ENCODE results near the gene SLC25A13. TPM values are rescaled to one million over a fixed set of nuclear protein-coding genes. Genes with fewer than 3 reads are reported as not detected.

Gene SLC25A13
- total and polyA plus RNA-seq, 9 of the 15 experiments (the other 6 are each of a cell fraction or from before 2014, with no cell fraction given) = 21.4 to 80.2 (median 58.7) TPM

DNA sequence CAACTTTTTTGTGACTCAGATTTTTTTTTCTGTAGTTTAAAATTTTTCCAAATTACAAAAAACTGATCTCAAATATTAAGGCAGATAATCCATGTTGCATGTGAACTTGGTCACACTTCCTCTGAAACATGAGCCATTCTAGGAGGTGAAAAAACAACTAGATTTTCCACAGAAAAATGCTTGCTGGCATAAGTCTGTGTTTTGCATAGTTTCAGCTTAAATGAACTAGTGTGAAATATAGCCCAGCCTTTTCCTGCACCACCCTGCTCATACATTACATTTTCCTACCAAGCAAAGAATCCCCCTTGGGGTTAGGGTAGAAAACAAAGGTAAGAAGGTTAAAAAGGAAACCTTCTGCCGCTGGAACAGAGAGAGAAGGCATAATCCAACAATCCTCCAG lies 48.2 kb downstream of the SLC25A13 start:
- TF ChIP-seq, protein P1, sequence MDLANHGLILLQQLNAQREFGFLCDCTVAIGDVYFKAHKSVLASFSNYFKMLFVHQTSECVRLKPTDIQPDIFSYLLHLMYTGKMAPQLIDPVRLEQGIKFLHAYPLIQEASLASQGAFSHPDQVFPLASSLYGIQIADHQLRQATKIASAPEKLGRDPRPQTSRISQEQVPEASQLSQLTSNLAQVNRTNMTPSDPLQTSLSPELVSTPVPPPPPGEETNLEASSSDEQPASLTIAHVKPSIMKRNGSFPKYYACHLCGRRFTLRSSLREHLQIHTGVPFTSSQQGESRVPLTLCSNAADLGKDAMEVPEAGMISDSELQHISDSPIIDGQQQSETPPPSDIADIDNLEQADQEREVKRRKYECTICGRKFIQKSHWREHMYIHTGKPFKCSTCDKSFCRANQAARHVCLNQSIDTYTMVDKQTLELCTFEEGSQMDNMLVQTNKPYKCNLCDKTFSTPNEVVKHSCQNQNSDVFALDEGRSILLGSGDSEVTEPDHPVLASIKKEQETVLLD (IDR thresholded peaks at IDR 0.05) = no peak
- TF ChIP-seq MAX (CRISPR knock-in tag; IDR thresholded peaks at IDR 0.05) (no peak), HDAC6 (IDR thresholded peaks at IDR 0.05; ENCODE audit: low read depth, low read length) (no peak), HMGN3 (IDR thresholded peaks at IDR 0.05; ENCODE audit: borderline replicate concordance, extremely low read depth, insufficient read length, low read depth, low read length) (no peak), TFAP4 (CRISPR knock-in tag; IDR thresholded peaks at IDR 0.05; ENCODE audit: borderline replicate concordance) (no peak), SIX5 (IDR thresholded peaks at IDR 0.05; ENCODE audit: borderline replicate concordance in 1 of 2, insufficient read depth in 1 of 2, low read depth in 1 of 2, low read length in 2 of 2) (no peak), OTX1 (CRISPR knock-in tag; IDR thresholded peaks at IDR 0.05) (no peak), NFE2L1 (tag; IDR thresholded peaks at IDR 0.05; ENCODE audit: borderline replicate concordance, low read depth) (no peak), TEAD1 (CRISPR knock-in tag; IDR thresholded peaks at IDR 0.05) (no peak), GTF2F1 (IDR thresholded peaks at IDR 0.05; ENCODE audit: low read depth, low read length) (no peak), ZNF282 (CRISPR knock-in tag; IDR thresholded peaks at IDR 0.05) (no peak), ZNF518B (CRISPR knock-in tag; IDR thresholded peaks at IDR 0.05) (no peak), TAF9B (IDR thresholded peaks at IDR 0.05; ENCODE audit: partially characterized antibody) (no peak), POLR2G (IDR thresholded peaks at IDR 0.05; ENCODE audit: low read depth, low read length) (no peak), HMG20B (CRISPR knock-in tag; IDR thresholded peaks at IDR 0.05) (no peak)
- TF ChIP-seq, protein P2, sequence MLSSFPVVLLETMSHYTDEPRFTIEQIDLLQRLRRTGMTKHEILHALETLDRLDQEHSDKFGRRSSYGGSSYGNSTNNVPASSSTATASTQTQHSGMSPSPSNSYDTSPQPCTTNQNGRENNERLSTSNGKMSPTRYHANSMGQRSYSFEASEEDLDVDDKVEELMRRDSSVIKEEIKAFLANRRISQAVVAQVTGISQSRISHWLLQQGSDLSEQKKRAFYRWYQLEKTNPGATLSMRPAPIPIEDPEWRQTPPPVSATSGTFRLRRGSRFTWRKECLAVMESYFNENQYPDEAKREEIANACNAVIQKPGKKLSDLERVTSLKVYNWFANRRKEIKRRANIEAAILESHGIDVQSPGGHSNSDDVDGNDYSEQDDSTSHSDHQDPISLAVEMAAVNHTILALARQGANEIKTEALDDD (IDR thresholded peaks at IDR 0.05) = no peak
- no peak overlapping the region for H3K4me2 ChIP-seq (ENCODE audit: insufficient read depth, low read length)
- H3K27ac ChIP-seq (ENCODE audit: extremely low read depth, low read depth, low read length) = no peak overlapping the region
- DNase-seq (ENCODE audit: extremely low read depth in 1 of 4, low spot score in 3 of 4) (no peak), ATAC-seq (no peak), FAIRE-seq (no peak)
- no peaks in the 10 kb centered on the region for H3K4me1 ChIP-seq (replicated peaks in 1 of 2; ENCODE audit: control insufficient read depth in 2 of 2, insufficient read depth in 2 of 2, low read length in 2 of 2)
- BruUV-seq (replicated peaks) = no TSS peak
- ChIA-PET CTCF (ENCODE audit: low intra/inter-chr PET ratio) (no interaction called here), POLR2A (no interaction called here)
- H3K9ac ChIP-seq (ENCODE audit: insufficient read depth in 1 of 2, low read depth in 2 of 2, low read length in 2 of 2) = no peak overlapping the region
- H3K4me3 ChIP-seq = no peak overlapping the region
- no peak overlapping the region for H2AFZ ChIP-seq (ENCODE audit: low read depth, low read length)
- no peaks in the 10 kb centered on the region for H3K27me3 ChIP-seq (ENCODE audit: control insufficient read depth in 2 of 2, insufficient read depth in 2 of 2, low read length in 2 of 2)
- in situ Hi-C loops (cut with MboI) (no loop called here), intact Hi-C loops (cut with micrococcal nuclease) (no loop called here)
- H4K20me1 ChIP-seq (replicated peaks; ENCODE audit: control insufficient read depth, insufficient read depth, low read length) = no peaks in the 10 kb centered on the region
- H3K79me2 ChIP-seq (ENCODE audit: control insufficient read depth, insufficient read depth, low read length) = peaks cover 7% of the 10 kb centered on the region; the same call in 1 of the 3 replicates
- peaks cover 25% of the 10 kb centered on the region; the same call in 2 of the 3 replicates for H3K36me3 ChIP-seq (ENCODE audit: control insufficient read depth, insufficient read depth, low read length)
- H3K9me1 ChIP-seq (ENCODE audit: control insufficient read depth, insufficient read depth, low read length) = no peaks in the 10 kb centered on the region
- no peaks in the 10 kb centered on the region for H3K9me3 ChIP-seq (replicated peaks; ENCODE audit: control insufficient read depth, insufficient read depth, low read depth, low read length)
- WGBS (ENCODE audit: insufficient coverage, low coverage, missing lambda C conversion rate) = 80% methylated on average over 1 of the region's 1 CpG

Data from K562 (cell line).